Stimulated activated CD8-positive, alpha-beta memory T cell treated with anti-CD3 and anti-CD28 coated beads, Interleukin-15, amount 100 ng/mL, for 4 hours (primary cell): ENCODE measurements around the gene ZBTB7B.

Experiments
- DNase-seq, 2 donors: peaks; one replicate each; pipeline ENCODE4 v3.0.0-alpha.2; 2020; ENCODE audit warnings: low read depth in 2 of 2

ZBTB7B gene

GRCh38 chr1:155038602-155039307 is 36.2 kb downstream of the ZBTB7B start:
- no peak for DNase-seq

GRCh38 chr1:155039308-155039669 is 36.7 kb downstream of the ZBTB7B start:
- no peak for DNase-seq

- DNase-seq: no peak
Observed at GRCh38 chr1:155040358-155041093, 37.9 kb downstream of the ZBTB7B start.

- DNase-seq: no peak
Observed at GRCh38 chr1:155042789-155043188, 40.2 kb downstream of the ZBTB7B start.

GRCh38 chr1:155043301-155043702 is 40.7 kb downstream of the ZBTB7B start:
- DNase-seq: no peak

GRCh38 chr1:155043793-155044192 is 41.2 kb downstream of the ZBTB7B start:
- DNase-seq: no peak

GRCh38 chr1:155044365-155044764 is 41.8 kb downstream of the ZBTB7B start:
- DNase-seq: no peak

- DNase-seq: no peak
Observed at GRCh38 chr1:155044812-155045657, 42.4 kb downstream of the ZBTB7B start.

GRCh38 chr1:155048449-155049334 is 46.1 kb downstream of the ZBTB7B start:
- DNase-seq: no peak

GRCh38 chr1:155049651-155050559 is 47.3 kb downstream of the ZBTB7B start:
- no peak for DNase-seq

- peak; percentile 46 to 70 for DNase-seq
Observed at GRCh38 chr1:155050560-155051341, 48.1 kb downstream of the ZBTB7B start, which contains the start of gene ADAM15. Gene ADAM15 (plus strand): TSS chr1:155051316. CDS start chr1:155051387, 71 bp downstream.

GRCh38 chr1:155051342-155051776 is 48.8 kb downstream of the ZBTB7B start:
- DNase-seq: no peak

- DNase-seq: no peak
Observed at GRCh38 chr1:155051777-155052398, 49.3 kb downstream of the ZBTB7B start.

- no peak for DNase-seq
Observed at GRCh38 chr1:155052439-155053395, 50.1 kb downstream of the ZBTB7B start.

GRCh38 chr1:155053531-155054105 is 51.0 kb downstream of the ZBTB7B start:
- no peak for DNase-seq

- DNase-seq: no peak
Observed at GRCh38 chr1:155057104-155057503, 54.5 kb downstream of the ZBTB7B start.

GRCh38 chr1:155057788-155058211 is 55.2 kb downstream of the ZBTB7B start:
- no peak for DNase-seq
